Measurements from ENCODE around the gene LEF1.

Gene LEF1

GRCh38 chr4:108146819-108147218 lies 21.9 kb downstream of the LEF1 start:
- DNase-seq, result no peak

GRCh38 chr4:108146336-108146735 lies 22.4 kb downstream of the LEF1 start:
- DNase-seq, result no peak

DNA sequence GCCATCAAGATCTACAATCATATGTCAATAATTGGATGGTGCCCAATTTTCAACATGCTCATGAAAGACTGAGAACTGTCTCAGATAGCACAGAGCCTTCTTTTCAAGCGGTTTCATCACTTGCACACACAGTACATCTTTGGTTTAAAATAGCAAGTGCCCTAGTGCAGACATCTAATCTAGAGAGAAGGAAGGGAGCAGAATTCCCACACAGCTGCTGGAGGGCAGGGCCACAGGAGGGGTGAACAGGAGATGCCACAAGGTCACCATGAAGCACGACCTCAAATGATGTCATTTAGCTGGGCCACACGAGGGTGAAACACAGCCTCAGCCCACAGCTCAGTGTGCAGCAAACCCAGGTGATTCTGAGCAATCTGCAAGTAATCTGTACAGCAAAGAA lies 24.3 kb downstream of the LEF1 start:
- no peak for DNase-seq

- no peak for DNase-seq
Observed at GRCh38 chr4:108143515-108143914, 25.2 kb downstream of the LEF1 start.

DNA sequence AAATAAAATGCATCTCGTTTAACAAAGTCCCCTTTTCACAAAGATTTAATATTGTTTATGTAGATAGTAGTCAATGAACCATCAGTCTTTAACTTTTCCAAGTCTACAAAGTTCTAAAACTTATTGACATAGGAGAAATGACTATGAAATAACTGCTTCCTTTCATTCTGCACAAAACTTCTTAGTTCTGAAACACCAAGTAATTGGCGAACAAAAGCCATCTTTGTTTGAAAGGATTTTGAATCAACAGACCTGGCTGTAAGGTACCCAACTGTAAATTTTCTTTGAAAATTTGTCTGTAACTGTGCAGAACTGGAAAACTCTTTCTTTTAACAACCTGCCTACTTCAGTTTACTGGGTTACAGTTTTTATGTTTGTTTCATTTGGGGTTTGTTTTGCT lies 25.9 kb downstream of the LEF1 start:
- no peak for DNase-seq

GRCh38 chr4:108141213-108141950 lies 27.4 kb downstream of the LEF1 start:
- DNase-seq, result no peak

GRCh38 chr4:108140328-108140727 lies 28.4 kb downstream of the LEF1 start:
- DNase-seq, result no peak

DNA sequence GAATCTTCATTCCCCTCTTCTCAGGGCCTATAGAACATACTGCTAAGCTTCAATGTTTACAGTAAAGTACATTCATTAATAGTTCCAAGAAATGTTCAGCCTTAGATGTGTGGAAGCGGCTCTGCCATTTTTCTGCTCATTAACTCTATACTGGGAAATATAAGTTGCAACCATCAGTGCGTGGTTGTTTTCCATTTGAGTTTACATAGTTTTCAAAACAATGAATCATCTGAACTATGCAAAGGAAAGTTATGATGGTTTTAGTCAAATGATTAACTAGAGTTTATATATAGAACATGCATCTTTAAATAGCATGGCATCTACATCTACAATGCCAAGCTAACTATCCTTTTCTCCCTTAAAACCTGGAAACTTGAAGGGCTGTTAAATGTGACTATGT lies 29.6 kb downstream of the LEF1 start:
- DNase-seq, result no peak

DNA sequence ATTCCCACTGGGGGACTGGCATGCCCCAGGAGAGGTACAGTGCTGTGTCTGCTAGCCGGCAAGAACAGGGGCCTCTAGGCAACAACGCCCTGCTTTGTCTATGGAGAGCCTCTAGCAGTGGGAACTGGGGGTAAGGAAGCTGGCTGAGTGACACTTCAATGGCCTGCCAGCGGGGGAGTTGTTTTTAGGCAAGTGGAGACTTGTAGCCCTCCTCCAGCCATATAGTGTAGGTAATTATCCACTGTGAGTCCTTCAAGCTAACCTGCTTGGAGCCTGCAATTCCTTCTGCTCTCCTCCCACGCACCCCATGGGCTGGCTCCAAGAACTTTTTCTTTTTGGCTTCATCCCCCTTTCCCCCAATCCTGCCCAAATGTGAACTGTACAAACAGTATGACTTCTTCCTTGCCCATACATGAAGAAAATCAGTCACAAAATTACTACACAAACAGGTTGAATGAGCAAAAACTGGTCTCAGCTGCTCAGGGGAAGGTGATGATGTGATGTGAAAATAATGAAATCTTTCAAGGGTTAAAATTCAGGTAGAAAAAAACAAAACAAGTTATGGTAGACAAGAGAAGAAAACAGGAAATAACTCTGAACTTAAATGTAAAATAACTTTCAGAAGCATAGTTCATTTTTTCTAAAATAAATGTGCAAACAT lies 33.1 kb downstream of the LEF1 start:
- DNase-seq, result peak; percentile 20

DNA sequence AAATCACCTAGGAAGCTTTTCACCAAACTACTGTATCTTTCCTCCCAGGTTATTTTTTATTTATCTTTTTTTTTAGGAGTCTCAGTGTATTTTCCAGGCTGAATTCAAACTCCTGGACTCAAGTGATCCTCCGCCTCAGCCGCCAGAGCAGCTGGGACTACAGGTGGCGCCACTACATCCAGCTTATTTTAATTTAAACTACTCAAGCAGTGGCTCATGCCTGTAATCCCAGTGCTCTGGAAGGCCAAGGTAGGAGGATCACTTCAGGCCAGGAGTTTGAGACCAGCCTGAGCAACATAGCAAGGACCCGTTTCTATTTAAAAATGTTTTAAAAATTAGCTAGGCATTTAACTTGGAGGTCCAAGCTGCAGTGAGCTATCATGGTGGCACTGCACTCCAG lies 37.8 kb downstream of the LEF1 start:
- DNase-seq, result peak; percentile 13

DNA sequence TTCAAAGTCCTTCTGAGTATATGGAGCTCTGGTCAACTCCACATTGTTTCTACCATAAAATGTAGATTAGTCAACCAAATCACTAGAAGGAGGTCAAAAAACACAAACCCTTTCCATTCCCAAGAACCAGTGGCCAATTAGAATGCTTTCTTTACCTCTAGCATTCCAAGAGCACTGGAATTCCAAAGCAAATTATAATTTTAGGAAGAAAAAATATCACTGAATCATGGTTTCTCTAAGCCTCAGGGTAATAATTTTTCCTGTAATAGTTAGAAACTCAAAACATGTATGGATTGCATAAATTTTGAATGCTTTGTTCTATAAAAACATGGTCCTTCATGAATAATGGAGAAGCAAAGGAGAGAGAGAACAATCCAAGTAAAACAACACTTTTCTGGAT lies 39.5 kb downstream of the LEF1 start:
- DNase-seq, result no peak

- DNase-seq, result no peak
Observed at GRCh38 chr4:108126806-108127205, 41.9 kb downstream of the LEF1 start.

GRCh38 chr4:108120789-108121188 lies 47.9 kb downstream of the LEF1 start:
- DNase-seq, result no peak

- DNase-seq, result no peak
Observed at GRCh38 chr4:108119199-108119800, 49.4 kb downstream of the LEF1 start.

DNA sequence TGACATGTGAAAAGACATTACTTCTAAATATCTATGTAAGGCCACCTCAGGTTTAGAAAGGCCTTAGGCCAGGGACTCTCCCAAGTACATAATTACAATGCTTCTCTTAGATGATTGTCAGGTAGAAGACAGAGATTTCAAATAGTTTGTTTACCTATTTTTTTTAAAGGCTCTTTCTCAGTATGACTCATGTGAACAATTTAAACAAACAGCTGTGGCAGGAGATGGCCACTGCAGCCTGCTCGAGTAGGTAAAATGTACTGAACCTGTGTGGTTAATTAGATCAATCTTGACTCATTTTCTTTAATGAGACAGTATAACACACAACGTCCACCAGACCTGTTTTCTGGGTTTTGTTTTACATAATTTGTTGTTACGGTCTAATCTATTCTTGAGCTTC lies 50.2 kb downstream of the LEF1 start:
- DNase-seq, result no peak

DNA sequence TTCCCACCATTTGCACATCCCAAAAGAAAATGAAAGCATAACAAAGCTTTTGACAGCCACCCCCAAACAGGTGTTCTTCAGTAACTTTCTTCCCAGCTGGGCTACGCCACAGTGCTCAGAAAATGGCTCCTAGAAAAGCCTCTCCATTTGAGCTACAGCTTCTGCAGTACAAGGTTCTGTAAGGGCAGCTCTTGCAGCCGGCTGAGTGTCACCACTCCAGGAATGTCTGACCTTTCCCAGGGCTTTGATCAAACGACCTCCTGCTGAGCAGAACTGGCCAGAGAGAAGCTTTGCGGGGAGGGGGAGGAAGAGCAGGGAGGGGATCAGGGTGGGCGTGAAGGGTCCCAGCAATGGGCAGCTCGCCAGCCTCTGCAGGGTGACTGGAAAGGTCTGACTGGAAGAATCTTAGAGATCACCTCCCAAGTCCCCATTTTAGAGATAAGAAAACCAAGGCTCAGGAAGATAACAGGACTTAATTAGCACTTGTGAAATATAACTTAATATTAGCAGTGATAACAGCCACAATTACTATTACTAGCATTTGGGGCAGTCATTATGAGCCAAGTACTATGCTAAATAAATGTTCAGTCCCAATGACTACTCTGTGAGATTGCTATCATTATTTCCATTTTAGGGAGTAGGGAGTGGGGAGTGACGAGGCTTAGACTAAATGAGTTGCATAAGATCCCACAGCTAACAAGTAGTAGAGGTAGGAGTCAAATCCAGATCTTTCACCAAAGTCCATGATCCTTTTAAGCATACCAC lies 51.1 kb downstream of the LEF1 start:
- DNase-seq, result no peak

DNA sequence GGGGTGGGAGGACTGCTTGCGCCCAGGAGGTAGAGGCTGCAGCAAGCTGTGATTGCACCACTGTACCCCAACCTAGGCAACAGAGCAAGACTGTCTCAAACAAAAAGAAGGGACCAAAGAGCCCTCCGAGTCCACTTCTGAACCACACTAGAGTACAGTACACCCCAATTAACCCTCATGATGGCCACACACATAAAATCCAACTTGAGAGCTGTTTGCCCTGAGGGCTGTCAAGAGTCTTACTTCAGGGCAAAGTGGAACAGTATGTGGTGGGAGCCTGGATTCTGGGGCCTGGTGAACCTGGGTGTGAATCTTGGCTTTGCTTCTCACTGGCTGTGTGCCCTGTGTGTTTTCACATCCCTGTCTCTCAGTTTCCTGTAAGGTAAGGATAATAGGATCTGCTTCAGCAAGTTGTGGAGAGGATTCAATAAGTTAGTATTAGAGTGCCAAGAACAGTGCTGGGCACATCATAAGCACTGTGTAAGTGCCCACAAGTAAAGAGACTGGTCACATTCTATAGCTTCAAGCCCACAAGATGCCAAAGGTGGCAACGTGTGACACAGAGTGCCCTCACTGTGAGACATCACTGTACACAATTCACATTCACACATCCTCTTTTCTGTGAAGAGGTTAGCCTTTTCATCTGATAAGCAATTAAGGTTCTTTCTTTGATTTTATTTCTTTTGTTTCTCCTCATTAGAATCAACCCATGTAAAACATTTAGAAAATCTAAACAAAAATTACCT lies 52.1 kb downstream of the LEF1 start:
- DNase-seq, result no peak

DNA sequence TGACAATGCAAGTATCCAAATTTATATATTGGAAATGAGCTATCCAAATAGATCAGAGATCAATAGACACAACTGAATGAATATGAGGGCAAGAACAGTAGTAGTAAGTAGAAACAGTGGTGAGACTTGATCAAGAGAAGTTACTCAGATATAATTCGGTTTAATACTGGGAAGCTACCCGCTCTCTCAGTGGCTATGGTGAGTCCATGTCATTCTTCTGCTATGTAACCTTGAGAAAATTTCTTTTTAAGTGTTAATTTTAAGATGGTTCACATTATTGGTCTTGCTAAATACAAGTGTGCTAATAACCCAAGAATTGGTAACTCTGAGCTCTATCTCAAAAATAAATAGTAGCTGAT lies 53.6 kb downstream of the LEF1 start:
- DNase-seq, result no peak

GRCh38 chr4:108114503-108114902 lies 54.2 kb downstream of the LEF1 start:
- DNase-seq, result peak; percentile 89

GRCh38 chr4:108113229-108113628 lies 55.5 kb downstream of the LEF1 start:
- DNase-seq, result peak; percentile 14

GRCh38 chr4:108111781-108112180 lies 57.0 kb downstream of the LEF1 start:
- DNase-seq, result no peak

DNA sequence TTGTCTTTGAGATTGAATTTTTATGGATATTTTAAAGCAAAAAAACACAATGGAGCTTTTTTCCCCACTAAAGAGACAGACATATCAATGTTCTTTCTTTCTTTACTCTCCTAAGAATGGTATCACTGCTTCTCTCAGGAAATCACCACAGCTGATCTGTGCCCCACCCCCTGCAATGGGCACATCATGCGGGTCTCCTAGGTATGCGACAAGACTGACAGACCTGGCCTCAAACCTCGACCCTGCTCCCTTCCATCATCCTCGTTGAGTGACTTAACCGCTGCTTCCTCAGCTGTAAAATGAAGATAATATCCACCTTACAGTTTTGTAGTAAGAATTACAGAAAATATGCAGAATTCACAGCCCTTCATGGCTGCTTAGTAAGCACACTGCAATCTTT lies 58.3 kb downstream of the LEF1 start:
- DNase-seq, result no peak

- DNase-seq, result no peak
Observed at GRCh38 chr4:108109997-108110416, 58.7 kb downstream of the LEF1 start.

Data from hematopoietic multipotent progenitor cell treated with erythropoietin and hydrocortisone succinate and interleukin-3 and kit ligand, for 8 days (in vitro differentiated cells).